HEK293 (cell line): ENCODE results near the gene TPCN2.

Source experiments
- CTCF ChIA-PET: fragments of 350-600 bp; formaldehyde crosslinking; extraction: SDS; loops from one replicate; lab custom pipeline; 2021; ENCODE audit warnings: antibody characterized with exemption; lab: Yijun Ruan, JAX
- POLR2A ChIA-PET: fragments of 300-600 bp; formaldehyde crosslinking; extraction: SDS; loops from one replicate; lab custom pipeline; 2020; ENCODE audit warnings: antibody characterized with exemption, inconsistent platforms; lab: Yijun Ruan, JAX
- H3K27ac ChIP-seq: fragments of 200-500 bp; sonication (Bioruptor generic); 2 replicates; pipeline ENCODE4 v1.5.1; 2014; ENCODE audit warnings: low read depth, low read length, control low read depth, inconsistent platforms; ENCODE audit errors: extremely low read depth
- H3K36me3 ChIP-seq, 2 experiments: fragments of 200-500 bp in 1 of 2; sonication (Bioruptor generic) in 1 of 2; 1 replicate in 1 of 2; 2 replicates in 1 of 2; pipeline ENCODE4 v1.5.1; 2014 to 2017; ENCODE audit warnings: inconsistent platforms in 2 of 2, low read length in 2 of 2; ENCODE audit not compliant: control insufficient read depth in 2 of 2, insufficient read depth in 1 of 2
- H3K4me1 ChIP-seq: fragments of 200-500 bp; sonication (Bioruptor generic); 2 replicates; pipeline ENCODE4 v1.5.1; 2014; ENCODE audit warnings: mild to moderate bottlenecking, low read length, inconsistent platforms; ENCODE audit not compliant: control insufficient read depth, insufficient read depth
- H3K4me3 ChIP-seq: 2 replicates; pipeline ENCODE4 v1.5.1; 2011; ENCODE audit warnings: low read depth, mild to moderate bottlenecking, control low read depth, low read length, moderate library complexity
- H3K9me3 ChIP-seq: fragments of 200-500 bp; sonication (Bioruptor generic); 2 replicates; pipeline ENCODE4 v1.5.1; 2014; ENCODE audit warnings: low read depth, low read length, inconsistent platforms; ENCODE audit not compliant: control insufficient read depth, insufficient read depth
- BCL6B ChIP-seq: fragments of 450-650 bp; formaldehyde crosslinking; IDR thresholded peaks from 2 replicates; pipeline ENCODE4 v1.5.1; 2017; ENCODE audit warnings: missing biosample characterization, missing genetic modification characterization
- HOXA7 ChIP-seq: sonication (generic); formaldehyde crosslinking; IDR thresholded peaks from 2 replicates; pipeline ENCODE4 v1.8.1; 2022; ENCODE audit warnings: missing genetic modification reagents, borderline replicate concordance
- ZBTB11 ChIP-seq: fragments of 450-650 bp; formaldehyde crosslinking; conservative IDR thresholded peaks from 2 replicates; pipeline ENCODE4 v1.5.1; 2016; ENCODE audit warnings: low read depth, missing biosample characterization, missing genetic modification characterization
- ZBTB17 ChIP-seq: fragments of 450-650 bp; formaldehyde crosslinking; IDR thresholded peaks from 2 replicates; pipeline ENCODE4 v1.5.1; 2016; ENCODE audit warnings: missing biosample characterization, missing genetic modification characterization
- ZBTB48 ChIP-seq: fragments of 450-650 bp; formaldehyde crosslinking; IDR thresholded peaks from 2 replicates; pipeline ENCODE4 v1.5.1; 2016; ENCODE audit warnings: missing biosample characterization, missing genetic modification characterization
- ZNF132 ChIP-seq: fragments of 450-650 bp; formaldehyde crosslinking; IDR thresholded peaks from 2 replicates; pipeline ENCODE4 v1.5.1; 2017; ENCODE audit warnings: missing biosample characterization, missing genetic modification characterization, borderline replicate concordance
- ZNF24 ChIP-seq: fragments of 450-650 bp; formaldehyde crosslinking; IDR thresholded peaks from 2 replicates; pipeline ENCODE4 v1.5.1; 2016; ENCODE audit warnings: missing biosample characterization, missing genetic modification characterization
- ZNF26 ChIP-seq: fragments of 450-650 bp; formaldehyde crosslinking; IDR thresholded peaks from 2 replicates; pipeline ENCODE4 v1.5.1; 2016; ENCODE audit warnings: missing biosample characterization, missing genetic modification characterization
- ZNF274 ChIP-seq, 2 experiments: fragments of 200-500 bp in 1 of 2; fragments of 450-650 bp in 1 of 2; sonication (Bioruptor generic) in 1 of 2; formaldehyde crosslinking in 1 of 2; IDR thresholded peaks; 2 replicates each; pipeline versions ENCODE4 v1.5.1 to v1.6.1; 2014 to 2016; ENCODE audit warnings: borderline replicate concordance in 1 of 2, inconsistent platforms in 1 of 2, low read length in 1 of 2, missing biosample characterization in 1 of 2, missing genetic modification characterization in 1 of 2
- ZNF302 ChIP-seq: fragments of 450-650 bp; formaldehyde crosslinking; IDR thresholded peaks from 2 replicates; pipeline ENCODE4 v1.5.1; 2016; ENCODE audit warnings: missing biosample characterization, missing genetic modification characterization, low read depth
- ZNF354C ChIP-seq: fragments of 450-650 bp; formaldehyde crosslinking; IDR thresholded peaks from 2 replicates; pipeline ENCODE4 v1.5.1; 2016; ENCODE audit warnings: missing biosample characterization, missing genetic modification characterization, low read depth, borderline replicate concordance
- ZNF596 ChIP-seq: fragments of 450-650 bp; IDR thresholded peaks from 2 replicates; pipeline ENCODE4 v1.5.0; 2018; ENCODE audit warnings: missing biosample characterization, mild to moderate bottlenecking, missing genetic modification characterization, moderate library complexity
- ZNF664 ChIP-seq: fragments of 450-650 bp; formaldehyde crosslinking; IDR thresholded peaks from 2 replicates; pipeline ENCODE4 v1.5.1; 2016; ENCODE audit warnings: missing biosample characterization, missing genetic modification characterization
- ZNF768 ChIP-seq: fragments of 450-650 bp; formaldehyde crosslinking; IDR thresholded peaks from 2 replicates; pipeline ENCODE4 v1.5.1; 2018; ENCODE audit warnings: missing biosample characterization, mild to moderate bottlenecking, missing genetic modification characterization
- ZNF776 ChIP-seq: fragments of 450-650 bp; formaldehyde crosslinking; IDR thresholded peaks from 2 replicates; pipeline ENCODE4 v1.5.0; 2017; ENCODE audit warnings: missing biosample characterization, missing genetic modification characterization, borderline replicate concordance
- ZNF777 ChIP-seq: fragments of 450-650 bp; formaldehyde crosslinking; IDR thresholded peaks from 2 replicates; pipeline ENCODE4 v1.5.1; 2017; ENCODE audit warnings: missing biosample characterization, missing genetic modification characterization, borderline replicate concordance
- ZSCAN4 ChIP-seq: fragments of 450-650 bp; formaldehyde crosslinking; IDR thresholded peaks from 2 replicates; pipeline ENCODE4 v1.5.1; 2017; ENCODE audit warnings: missing biosample characterization, missing genetic modification characterization

The TPCN2 gene

GRCh38 chr11:69135420-69136363, 87.0 kb downstream of the TPCN2 start (continued):
- TF ChIP-seq ZNF132 (tag by site-specific recombination) (no peak), ZNF26 (tag by site-specific recombination) (no peak), ZNF274 (IDR thresholded peaks at IDR 0.05; ENCODE audit: low read length) (no peak), ZNF274 (tag by site-specific recombination; IDR thresholded peaks at IDR 0.05; ENCODE audit: borderline replicate concordance) (no peak), HOXA7 (CRISPR knock-in tag) (no peak), ZNF664 (no peak), ZNF768 (tag by site-specific recombination) (no peak), BCL6B (tag by site-specific recombination) (no peak)

- Histone ChIP-seq H3K36me3 (no peaks in the 10 kb centered on the region), H3K9me3 (no peaks in the 10 kb centered on the region), H3K4me3 (no peak overlapping the region), H3K27ac (no peak overlapping the region), H3K4me1 (no peaks in the 10 kb centered on the region)
- CTCF ChIA-PET, result no interaction called here
- POLR2A ChIA-PET, result no interaction called here
- no peak for TF ChIP-seq ZNF777 (tag by site-specific recombination)
- no peak for TF ChIP-seq ZSCAN4 (tag by site-specific recombination)
- no peak for TF ChIP-seq ZNF24
- no peak for TF ChIP-seq ZBTB17 (tag by site-specific recombination)
- TF ChIP-seq ZNF596 (tag by site-specific recombination), result no peak
- TF ChIP-seq ZNF354C (tag by site-specific recombination), result no peak
- TF ChIP-seq ZBTB11, result no peak
- TF ChIP-seq ZNF776 (tag by site-specific recombination), result no peak
- no peak for TF ChIP-seq ZNF302 (tag by site-specific recombination)
- TF ChIP-seq ZBTB48 (tag by site-specific recombination), result no peak
Measured at GRCh38 chr11:69136471-69136870, 87.7 kb downstream of the TPCN2 start.
